Smooth muscle cell (in vitro differentiated cells): Measurements from ENCODE around the gene BRD4. TPM values are rescaled to one million over a fixed set of nuclear protein-coding genes. Genes with fewer than 3 reads are reported as not detected.

Experiments
- DNase-seq: peaks from one replicate; lab custom pipeline; 2025; ENCODE audit not compliant: unreplicated experiment; lab: John Stamatoyannopoulos, UW
- H2AFZ ChIP-seq: fragments of 200-600 bp; sonication (generic); 2 replicates; pipeline ENCODE4 v1.6.0; 2016; ENCODE audit warnings: antibody characterized with exemption, low read depth, mild to moderate bottlenecking
- H3F3A ChIP-seq: fragments of 200-600 bp; sonication (generic); 2 replicates; pipeline ENCODE4 v1.6.0; 2017; ENCODE audit warnings: antibody characterized with exemption, low read depth
- H3K27ac ChIP-seq: fragments of 200-600 bp; sonication (generic); 2 replicates; pipeline ENCODE4 v1.5.1; 2016; ENCODE audit warnings: low read depth, mild to moderate bottlenecking
- H3K27me3 ChIP-seq: fragments of 200-600 bp; sonication (generic); 2 replicates; pipeline ENCODE4 v1.6.1; 2016; ENCODE audit warnings: low read depth, mild to moderate bottlenecking
- H3K36me3 ChIP-seq: fragments of 200-600 bp; sonication (generic); 2 replicates; pipeline ENCODE4 v1.5.1; 2016; ENCODE audit warnings: low read depth
- H3K4me1 ChIP-seq: fragments of 200-600 bp; sonication (generic); 2 replicates; pipeline ENCODE4 v1.5.1; 2016; ENCODE audit warnings: low read depth
- H3K4me2 ChIP-seq: fragments of 200-600 bp; sonication (generic); 2 replicates; pipeline ENCODE4 v1.6.0; 2016; ENCODE audit warnings: mild to moderate bottlenecking
- H3K4me3 ChIP-seq: fragments of 200-600 bp; sonication (generic); 2 replicates; pipeline ENCODE4 v1.5.1; 2016; ENCODE audit warnings: mild to moderate bottlenecking
- H3K79me2 ChIP-seq: fragments of 200-600 bp; sonication (generic); 2 replicates; pipeline ENCODE4 v1.6.0; 2016; ENCODE audit warnings: low read depth, mild to moderate bottlenecking
- H3K9ac ChIP-seq: fragments of 200-600 bp; sonication (generic); 2 replicates; pipeline ENCODE4 v1.6.0; 2016; ENCODE audit warnings: low read depth
- H3K9me3 ChIP-seq: fragments of 200-600 bp; sonication (generic); replicated peaks from 2 replicates; pipeline ENCODE4 v1.5.1; 2016; ENCODE audit warnings: low read depth
- H4K20me1 ChIP-seq: fragments of 200-600 bp; sonication (generic); 2 replicates; pipeline ENCODE4 v1.6.0; 2016; ENCODE audit warnings: low read depth
- WGBS: methylation state at CpG from one replicate; pipeline ENCODE4 v1.1.7; 2016; ENCODE audit warnings: low lambda C conversion rate; 5-methylcytosine and 5-hydroxymethylcytosine counted together
- polyA plus RNA-seq: library from polyadenylated mRNA; unstranded; fragments of >200 nt; fragmentation: Nextera tagmentation; extraction: Ambion mirVana; gene quantifications from 2 replicates; pipeline ENCODE4 v1.2.1, GENCODE V29; 2016
- total RNA-seq: library from RNA; depleted of rRNA; stranded (reverse); fragments of >200 nt; gene quantifications from 2 replicates; pipeline ENCODE4 v1.2.3, GENCODE V29; 2014
- TF ChIP-seq, protein P1 (sequence below): fragments of 200-600 bp; sonication (generic); IDR thresholded peaks from 2 replicates; pipeline ENCODE4 v1.5.1; 2017; ENCODE audit warnings: borderline replicate concordance, mild to moderate bottlenecking, antibody characterized with exemption; ENCODE audit not compliant: insufficient read depth, poor library complexity, severe bottlenecking

The BRD4 gene
- total and polyA plus RNA-seq, 2 experiments from 2014 or later, result 24.1 to 102 TPM

DNA sequence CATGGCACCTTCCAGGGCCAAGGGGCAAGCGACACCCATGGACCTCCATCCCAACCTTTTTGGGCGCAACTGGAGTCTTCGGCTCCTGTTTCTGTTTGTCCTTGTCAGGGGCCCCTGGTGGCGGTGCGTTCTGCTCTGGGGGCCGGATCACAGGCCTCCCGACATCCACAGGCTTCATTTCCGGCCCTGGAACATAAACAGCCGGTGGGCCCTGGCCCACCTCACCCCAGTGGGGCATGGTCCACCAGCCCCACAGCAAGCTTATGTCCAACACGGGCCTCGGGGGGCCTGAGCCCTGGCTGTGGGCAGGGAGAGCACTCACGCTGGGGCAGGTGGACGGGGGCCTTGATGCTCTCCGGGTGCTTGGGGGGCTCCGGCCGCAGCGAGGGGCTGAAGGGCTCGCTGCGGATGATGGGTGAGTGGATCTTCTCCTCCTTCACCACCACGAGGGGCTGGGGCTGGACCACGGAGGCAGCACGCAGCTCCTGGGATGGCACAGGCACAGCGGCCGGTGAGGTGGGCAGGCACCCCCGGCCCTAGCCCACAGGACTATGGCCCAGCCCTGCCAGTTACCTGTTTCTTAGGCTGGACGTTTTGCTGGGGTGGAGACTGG lies 92.9 kb downstream of the BRD4 start:
- no peaks in the 10 kb centered on the region for H3K36me3 ChIP-seq
- WGBS, result 93% methylated on average over 24 of the region's 26 CpGs

DNA sequence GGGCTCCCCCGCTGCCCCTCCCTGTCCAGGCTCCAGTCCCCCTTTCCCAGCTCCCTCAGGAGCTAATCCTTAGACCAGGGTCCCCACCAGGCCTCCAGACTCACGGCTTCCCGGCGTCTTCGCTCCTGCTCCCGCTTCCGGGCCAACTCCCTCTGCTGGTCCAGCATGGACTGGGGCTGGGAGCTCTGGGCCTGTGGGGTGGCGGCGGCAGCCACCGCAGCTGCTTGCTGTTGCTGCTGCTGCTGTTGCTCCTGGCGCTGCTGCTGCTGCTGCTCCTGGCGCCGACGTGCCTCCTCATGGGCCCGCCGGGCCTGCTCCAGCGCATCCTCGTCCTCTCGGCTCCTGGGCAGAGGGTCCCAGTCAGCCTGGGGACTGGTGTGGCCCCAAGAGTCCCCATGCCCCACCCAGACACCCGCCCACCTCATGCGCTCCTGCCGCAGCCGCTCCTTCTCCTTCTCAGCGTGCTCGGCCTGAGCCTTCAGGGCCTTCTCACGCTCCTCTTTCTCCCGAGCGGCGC lies 93.6 kb downstream of the BRD4 start:
- H3K9ac ChIP-seq, result no peak overlapping the region
- no peaks in the 10 kb centered on the region for H3K36me3 ChIP-seq
- no peaks in the 10 kb centered on the region for H3K27me3 ChIP-seq
- DNase-seq, result no peak
- WGBS, result 97% methylated on average over 27 of the region's 29 CpGs
- no peaks in the 10 kb centered on the region for H3K4me1 ChIP-seq
- peaks cover 35% of the 10 kb centered on the region for H4K20me1 ChIP-seq
- TF ChIP-seq, protein P1, sequence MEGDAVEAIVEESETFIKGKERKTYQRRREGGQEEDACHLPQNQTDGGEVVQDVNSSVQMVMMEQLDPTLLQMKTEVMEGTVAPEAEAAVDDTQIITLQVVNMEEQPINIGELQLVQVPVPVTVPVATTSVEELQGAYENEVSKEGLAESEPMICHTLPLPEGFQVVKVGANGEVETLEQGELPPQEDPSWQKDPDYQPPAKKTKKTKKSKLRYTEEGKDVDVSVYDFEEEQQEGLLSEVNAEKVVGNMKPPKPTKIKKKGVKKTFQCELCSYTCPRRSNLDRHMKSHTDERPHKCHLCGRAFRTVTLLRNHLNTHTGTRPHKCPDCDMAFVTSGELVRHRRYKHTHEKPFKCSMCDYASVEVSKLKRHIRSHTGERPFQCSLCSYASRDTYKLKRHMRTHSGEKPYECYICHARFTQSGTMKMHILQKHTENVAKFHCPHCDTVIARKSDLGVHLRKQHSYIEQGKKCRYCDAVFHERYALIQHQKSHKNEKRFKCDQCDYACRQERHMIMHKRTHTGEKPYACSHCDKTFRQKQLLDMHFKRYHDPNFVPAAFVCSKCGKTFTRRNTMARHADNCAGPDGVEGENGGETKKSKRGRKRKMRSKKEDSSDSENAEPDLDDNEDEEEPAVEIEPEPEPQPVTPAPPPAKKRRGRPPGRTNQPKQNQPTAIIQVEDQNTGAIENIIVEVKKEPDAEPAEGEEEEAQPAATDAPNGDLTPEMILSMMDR, result no peak
- no peak overlapping the region for H3K4me2 ChIP-seq
- no peak overlapping the region for H3K27ac ChIP-seq
- H3F3A ChIP-seq, result peaks cover 25% of the 10 kb centered on the region
- no peak overlapping the region for H2AFZ ChIP-seq
- H3K79me2 ChIP-seq, result peaks cover 10% of the 10 kb centered on the region
- H3K9me3 ChIP-seq, result no peaks in the 10 kb centered on the region
- no peak overlapping the region for H3K4me3 ChIP-seq

More for the DNA sequence above, 92.9 kb downstream of the BRD4 start:
- Histone ChIP-seq H3K9ac (no peak overlapping the region), H2AFZ (no peak overlapping the region), H3K9me3 (no peaks in the 10 kb centered on the region), H3K79me2 (peaks cover 14% of the 10 kb centered on the region), H3K4me1 (no peaks in the 10 kb centered on the region), H3K4me3 (no peak overlapping the region), H4K20me1 (peaks cover 39% of the 10 kb centered on the region), H3K4me2 (no peak overlapping the region), H3K27me3 (no peaks in the 10 kb centered on the region), H3F3A (peaks cover 20% of the 10 kb centered on the region), H3K27ac (no peak overlapping the region)
- no peak for DNase-seq
- TF ChIP-seq, protein P1, result no peak

DNA sequence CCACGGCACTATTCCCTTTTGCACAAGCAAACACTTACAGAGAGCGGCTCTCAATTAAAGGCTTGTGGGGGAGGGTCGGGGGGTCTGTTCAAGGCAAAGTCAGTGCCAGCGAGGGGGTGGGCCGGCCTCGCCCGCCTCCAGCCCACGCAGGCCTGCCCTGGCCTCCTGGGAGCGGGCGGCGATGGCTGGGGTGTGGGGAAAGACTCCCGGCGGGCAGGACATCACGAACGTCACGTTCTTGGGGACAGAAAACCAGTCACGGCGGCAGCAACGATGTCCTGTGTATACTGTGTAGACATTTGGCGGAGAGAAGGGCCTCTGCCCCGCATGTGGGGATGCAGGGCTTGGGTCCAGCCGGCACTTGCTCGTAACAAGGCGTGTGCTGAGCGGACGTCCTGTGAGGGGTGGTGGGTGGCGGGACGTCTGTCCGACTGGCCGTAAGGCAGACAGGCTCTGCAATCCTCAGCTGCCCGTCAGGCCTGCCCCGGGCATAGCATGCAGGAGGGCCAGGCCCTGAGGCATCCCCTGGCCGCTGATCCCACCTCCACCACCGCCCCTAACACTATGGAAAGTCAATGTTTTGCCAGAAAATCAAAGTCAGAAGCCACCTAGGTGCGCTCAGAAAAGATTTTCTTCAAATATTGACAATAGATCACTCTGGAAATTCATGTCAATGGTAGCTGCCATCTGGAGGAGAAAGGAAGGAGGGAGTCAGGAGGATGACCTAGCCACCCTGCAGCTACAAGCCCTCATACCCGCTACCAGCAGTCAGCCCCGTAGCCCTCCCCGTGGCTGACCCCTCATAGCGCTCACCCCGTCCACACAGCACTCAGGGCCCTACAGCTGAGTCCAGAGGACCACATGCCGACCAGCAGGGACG lies 94.3 kb downstream of the BRD4 start:
- TF ChIP-seq, protein P1, result no peak
- no peaks in the 10 kb centered on the region for H3K36me3 ChIP-seq

More for the DNA sequence above, 94.3 kb downstream of the BRD4 start:
- H3K9me3 ChIP-seq, result no peaks in the 10 kb centered on the region
- no peak for DNase-seq
- no peaks in the 10 kb centered on the region for H3K27me3 ChIP-seq
- H4K20me1 ChIP-seq, result peaks cover 30% of the 10 kb centered on the region
- H3K4me2 ChIP-seq, result no peak overlapping the region
- H3K27ac ChIP-seq, result no peak overlapping the region
- H3F3A ChIP-seq, result peaks cover 29% of the 10 kb centered on the region
- H3K79me2 ChIP-seq, result peaks cover 8% of the 10 kb centered on the region
- H3K4me1 ChIP-seq, result no peaks in the 10 kb centered on the region
- 97% methylated on average over 39 of the region's 42 CpGs for WGBS
- no peak overlapping the region for H3K9ac ChIP-seq
- no peak overlapping the region for H2AFZ ChIP-seq
- no peak overlapping the region for H3K4me3 ChIP-seq
